GM10266 (cell line): ENCODE results near the gene NLN.

ENCODE experiments used
- DNase-seq: peaks from one replicate; pipeline ENCODE4 v3.0.0; 2012; ENCODE audit errors: extremely low spot score
- CTCF ChIP-seq: IDR thresholded peaks from 2 replicates; pipeline ENCODE4 v1.5.1; 2012; ENCODE audit warnings: mild to moderate bottlenecking, low read depth; ENCODE audit not compliant: control insufficient read depth, insufficient read depth; ENCODE audit errors: missing control alignments

NLN gene

GRCh38 chr5:65749956-65750355, 28.0 kb downstream of the NLN start:
- no peak for TF ChIP-seq CTCF
- no peak for DNase-seq

GRCh38 chr5:65750938-65751337, 28.9 kb downstream of the NLN start:
- TF ChIP-seq CTCF = no peak
- no peak for DNase-seq

- no peak for TF ChIP-seq CTCF
- no peak for DNase-seq
These were observed 31.2 kb downstream of the NLN start for GRCh38 chr5:65753189-65753588.

GRCh38 chr5:65758546-65759144, 36.6 kb downstream of the NLN start:
- DNase-seq = no peak

GRCh38 chr5:65760504-65761275, 38.7 kb downstream of the NLN start:
- no peak for DNase-seq
- TF ChIP-seq CTCF = no peak

More at GRCh38 chr5:65758546-65759144, 36.6 kb downstream of the NLN start:
- TF ChIP-seq CTCF = no peak

- TF ChIP-seq CTCF = no peak
- DNase-seq = no peak
These were observed 40.2 kb downstream of the NLN start for GRCh38 chr5:65762234-65762633.

- DNase-seq = no peak
- no peak for TF ChIP-seq CTCF
These were observed 43.6 kb downstream of the NLN start for GRCh38 chr5:65765582-65765981.
